Gastroesophageal sphincter (tissue), 4 donors: ENCODE data around the gene CEP170B. TPM values are rescaled to one million over a fixed set of nuclear protein-coding genes. Genes with fewer than 3 reads are reported as not detected.

Source experiments
- ATAC-seq: fragments of 150-250 bp; one replicate; pipeline ENCODE4 v1.9.1; 2016; ENCODE audit warnings: mild to moderate bottlenecking, moderate library complexity
- H3K27ac ChIP-seq, 4 donors: fragments of 200-600 bp; sonication (generic) in 3 of 4; 1 replicate in 3 of 4; 2 replicates in 1 of 4; pipeline ENCODE4 v1.5.1; 2016 to 2019
- H3K27me3 ChIP-seq: fragments of 200-600 bp; sonication (generic); one replicate; pipeline ENCODE4 v1.5.1; 2019
- H3K36me3 ChIP-seq, 2 donors: fragments of 200-600 bp; sonication (generic); one replicate each; pipeline ENCODE4 v1.5.1; 2019; ENCODE audit warnings: control low read depth in 1 of 2
- H3K4me1 ChIP-seq, 3 donors: fragments of 200-600 bp; sonication (generic); 1 replicate in 2 of 3; 2 replicates in 1 of 3; pipeline ENCODE4 v1.5.1; 2016 to 2019; ENCODE audit warnings: control low read depth in 2 of 3
- H3K4me3 ChIP-seq, 2 donors: fragments of 200-600 bp; sonication (generic); one replicate each; pipeline ENCODE4 v1.5.1; 2019; ENCODE audit warnings: mild to moderate bottlenecking in 1 of 2, moderate library complexity in 1 of 2
- H3K9me3 ChIP-seq, 3 donors: fragments of 200-600 bp; sonication (generic); one replicate each; pipeline ENCODE4 v1.5.1; 2017 to 2019; ENCODE audit warnings: control low read depth in 2 of 3
- EP300 ChIP-seq: sonication (generic); formaldehyde crosslinking; IDR thresholded peaks from one replicate; pipeline ENCODE4 v1.6.1; 2017; ENCODE audit warnings: antibody characterized with exemption, mild to moderate bottlenecking
- POLR2A ChIP-seq, 2 donors: fragments of 450-650 bp; IDR thresholded peaks; one replicate each; pipeline ENCODE4 v1.6.1; 2017; ENCODE audit warnings: antibody characterized with exemption in 2 of 2, mild to moderate bottlenecking in 2 of 2, moderate library complexity in 1 of 2
- POLR2AphosphoS5 ChIP-seq: sonication (generic); formaldehyde crosslinking; IDR thresholded peaks from one replicate; pipeline ENCODE4 v1.6.1; 2017; ENCODE audit warnings: antibody characterized with exemption
- WGBS, 2 donors: methylation state at CpG; one replicate each; pipeline ENCODE4 v1.1.5; 2018; ENCODE audit warnings: low coverage in 1 of 2; 5-methylcytosine and 5-hydroxymethylcytosine counted together
- total RNA-seq, 4 donors: library from RNA; depleted of rRNA; stranded (reverse); fragments of >200 nt; gene quantifications; one replicate each; pipeline ENCODE4 v1.1.0, GENCODE V29; 2016
- TF ChIP-seq, protein P1 (sequence below), 4 experiments: fragments of 200-600 bp in 2 of 4; fragments of 450-650 bp in 2 of 4; sonication (generic) in 1 of 4; IDR thresholded peaks; one replicate each; pipeline ENCODE4 v1.5.1; 2017 to 2019; ENCODE audit warnings: antibody characterized with exemption in 4 of 4, mild to moderate bottlenecking in 2 of 4, moderate library complexity in 2 of 4

The CEP170B gene
- total RNA-seq, 4 donors from 2014 or later: 18.7 to 64.7 (median 25.5) TPM

DNA sequence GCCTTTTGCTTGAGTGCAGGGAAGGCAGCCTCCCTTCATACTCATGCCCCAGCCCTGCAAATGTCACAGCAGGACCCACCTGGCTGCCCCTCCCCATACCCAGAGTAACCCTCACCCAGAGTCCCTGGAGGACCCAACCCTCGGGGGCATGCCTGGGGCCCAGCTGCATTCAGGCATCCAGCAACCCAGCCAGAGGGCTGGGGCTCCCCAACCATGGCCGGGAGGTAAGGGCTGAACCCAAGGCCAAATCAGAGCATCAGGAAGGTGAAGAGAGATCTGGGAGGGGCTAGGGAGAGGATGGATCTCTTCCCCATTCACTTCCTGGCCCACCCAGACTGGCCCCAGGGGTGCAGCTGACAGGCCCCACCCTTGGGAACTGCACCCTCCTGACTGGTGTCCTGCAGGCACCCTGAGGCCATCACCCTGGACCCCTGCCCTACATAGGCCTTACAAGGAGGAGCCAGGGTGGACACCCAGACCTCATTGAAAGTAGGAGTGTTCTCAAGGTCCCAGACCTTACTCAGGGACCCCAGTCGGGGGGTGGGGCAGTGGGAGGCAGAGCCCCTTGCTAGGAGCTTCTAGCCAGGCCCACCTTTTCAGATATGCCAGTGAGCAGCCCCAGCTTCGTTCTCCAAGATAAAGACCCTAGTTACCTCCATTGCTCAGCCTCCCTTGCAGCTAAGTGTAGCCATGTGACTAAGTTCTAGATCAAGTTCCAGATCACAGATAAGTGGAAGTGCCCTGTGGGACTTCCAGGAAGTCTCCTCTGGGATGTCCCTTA, 58.8 kb downstream of the CEP170B start:
- no peaks in the 10 kb centered on the region for H3K27me3 ChIP-seq
- H3K36me3 ChIP-seq: no peaks in the 10 kb centered on the region
- 100% methylated on average over 2 of the region's 4 CpGs; no CpG with 5 or more reads in 1 of the 2 donors for WGBS, 2 donors
- no peak overlapping the region for H3K27ac ChIP-seq
- no peaks in the 10 kb centered on the region for H3K4me1 ChIP-seq
- H3K4me3 ChIP-seq: no peak overlapping the region
- TF ChIP-seq POLR2AphosphoS5 (no peak), POLR2A (IDR thresholded peaks at IDR 0.05) (no peak), EP300 (no peak)
- TF ChIP-seq, protein P1, sequence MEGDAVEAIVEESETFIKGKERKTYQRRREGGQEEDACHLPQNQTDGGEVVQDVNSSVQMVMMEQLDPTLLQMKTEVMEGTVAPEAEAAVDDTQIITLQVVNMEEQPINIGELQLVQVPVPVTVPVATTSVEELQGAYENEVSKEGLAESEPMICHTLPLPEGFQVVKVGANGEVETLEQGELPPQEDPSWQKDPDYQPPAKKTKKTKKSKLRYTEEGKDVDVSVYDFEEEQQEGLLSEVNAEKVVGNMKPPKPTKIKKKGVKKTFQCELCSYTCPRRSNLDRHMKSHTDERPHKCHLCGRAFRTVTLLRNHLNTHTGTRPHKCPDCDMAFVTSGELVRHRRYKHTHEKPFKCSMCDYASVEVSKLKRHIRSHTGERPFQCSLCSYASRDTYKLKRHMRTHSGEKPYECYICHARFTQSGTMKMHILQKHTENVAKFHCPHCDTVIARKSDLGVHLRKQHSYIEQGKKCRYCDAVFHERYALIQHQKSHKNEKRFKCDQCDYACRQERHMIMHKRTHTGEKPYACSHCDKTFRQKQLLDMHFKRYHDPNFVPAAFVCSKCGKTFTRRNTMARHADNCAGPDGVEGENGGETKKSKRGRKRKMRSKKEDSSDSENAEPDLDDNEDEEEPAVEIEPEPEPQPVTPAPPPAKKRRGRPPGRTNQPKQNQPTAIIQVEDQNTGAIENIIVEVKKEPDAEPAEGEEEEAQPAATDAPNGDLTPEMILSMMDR (IDR thresholded peaks at IDR 0.05): no peak
- H3K9me3 ChIP-seq: peaks cover 0 to 9% (median 0%) of the 10 kb centered on the region in 3 donors
- ATAC-seq: no peak

DNA sequence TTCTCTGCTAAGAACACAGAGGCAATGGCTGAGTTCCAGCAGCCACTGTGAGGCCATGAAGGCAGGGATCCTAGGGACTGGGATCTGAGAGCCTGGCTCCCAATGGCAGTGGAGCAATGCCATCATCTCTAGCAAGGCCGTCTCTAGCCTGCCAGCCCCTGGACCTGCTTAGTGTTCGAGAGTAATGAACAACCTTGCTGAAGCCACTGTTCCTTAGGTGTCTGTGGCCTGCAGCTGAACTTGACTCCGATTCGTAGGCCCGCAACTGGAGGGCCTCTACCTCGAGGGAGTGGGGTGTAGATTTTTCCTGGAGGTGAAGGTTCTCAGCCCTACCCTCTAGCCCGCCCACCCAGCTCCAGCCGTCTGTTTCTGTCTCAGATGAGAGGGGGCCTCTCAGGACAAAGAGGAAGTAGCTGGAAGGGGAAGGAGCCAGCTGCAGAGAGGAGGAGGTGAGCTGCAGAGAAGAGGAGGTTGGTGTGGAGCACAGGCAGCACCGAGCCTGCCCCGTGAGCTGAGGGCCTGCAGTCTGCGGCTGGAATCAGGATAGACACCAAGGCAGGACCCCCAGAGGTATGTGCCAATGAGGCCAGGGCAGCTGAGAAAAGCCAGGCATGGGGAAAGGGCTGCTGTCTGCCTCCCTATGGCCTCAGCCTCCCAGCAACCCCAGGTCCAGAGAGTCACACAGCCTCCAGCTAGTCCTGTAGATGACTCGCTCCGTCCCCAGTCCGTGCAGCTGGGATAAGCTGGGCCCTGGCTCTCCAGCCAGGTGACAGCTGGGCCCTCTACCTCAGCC, 59.5 kb downstream of the CEP170B start, which contains the start of gene PLD4:
TSS of gene PLD4 (plus strand) at position 459 of the 793 bp plus-strand sequence. CDS start 2,262 bp downstream, outside the sequence.
- WGBS, 2 donors: 100% methylated on average over 2 of the region's 14 CpGs; no CpG with 5 or more reads in 1 of the 2 donors

DNA sequence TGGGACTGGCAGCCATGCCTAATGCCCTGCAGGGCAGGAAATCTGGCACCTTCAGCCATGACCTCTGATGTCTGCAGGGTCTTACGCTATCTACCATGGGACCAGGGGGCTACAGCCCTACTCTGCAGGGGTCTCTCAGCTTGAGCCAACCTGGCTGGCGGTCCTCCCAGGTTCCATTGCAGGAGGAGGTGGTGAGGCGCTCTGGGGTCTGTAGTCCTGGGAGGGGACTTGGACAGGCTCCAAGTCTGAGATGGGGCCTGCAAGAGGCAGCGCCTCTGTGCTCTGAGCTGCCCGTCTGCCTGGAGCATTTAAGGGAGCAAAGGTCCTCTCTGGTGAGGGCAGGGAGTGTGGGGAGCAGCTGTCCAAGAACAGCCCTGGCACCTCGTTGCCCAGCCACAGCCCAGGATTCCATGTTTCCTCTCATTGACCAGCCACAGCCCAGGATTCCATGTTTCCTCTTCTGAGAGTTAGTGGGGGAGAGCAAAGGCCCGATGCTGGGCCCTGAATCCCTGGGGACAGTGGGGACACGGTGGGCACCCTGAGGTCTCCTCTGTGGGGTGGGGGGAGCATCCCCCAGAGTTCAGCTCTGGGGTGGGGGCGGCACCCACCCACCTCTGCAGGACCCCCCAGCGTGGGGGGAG, 60.3 kb downstream of the CEP170B start:
- Histone ChIP-seq H3K4me3 (no peak overlapping the region), H3K9me3 (peaks cover 0 to 9% (median 0%) of the 10 kb centered on the region in 3 donors), H3K27me3 (no peaks in the 10 kb centered on the region), H3K4me1 (no peaks in the 10 kb centered on the region), H3K27ac (no peak overlapping the region), H3K36me3 (no peaks in the 10 kb centered on the region)
- TF ChIP-seq EP300 (no peak), POLR2A (IDR thresholded peaks at IDR 0.05) (no peak), POLR2AphosphoS5 (no peak)
- TF ChIP-seq, protein P1 (IDR thresholded peaks at IDR 0.05): no peak
- ATAC-seq: no peak
- WGBS, 2 donors: 90% methylated on average over 2 of the region's 10 CpGs; no CpG with 5 or more reads in 1 of the 2 donors

More for the DNA sequence above, 59.5 kb downstream of the CEP170B start, which contains the start of gene PLD4:
- Histone ChIP-seq H3K4me3 (no peak within 1 kb of the TSS), H3K27ac (no peak within 1 kb of the TSS), H3K27me3 (no peaks in the 10 kb centered on the region), H3K4me1 (no peaks in the 10 kb centered on the region), H3K36me3 (no peaks in the 10 kb centered on the region), H3K9me3 (peaks cover 0 to 9% (median 0%) of the 10 kb centered on the region in 3 donors)
- ATAC-seq: no peak
- TF ChIP-seq EP300 (no peak), POLR2AphosphoS5 (no peak), POLR2A (IDR thresholded peaks at IDR 0.05) (no peak)
- TF ChIP-seq, protein P1 (IDR thresholded peaks at IDR 0.05): no peak

DNA sequence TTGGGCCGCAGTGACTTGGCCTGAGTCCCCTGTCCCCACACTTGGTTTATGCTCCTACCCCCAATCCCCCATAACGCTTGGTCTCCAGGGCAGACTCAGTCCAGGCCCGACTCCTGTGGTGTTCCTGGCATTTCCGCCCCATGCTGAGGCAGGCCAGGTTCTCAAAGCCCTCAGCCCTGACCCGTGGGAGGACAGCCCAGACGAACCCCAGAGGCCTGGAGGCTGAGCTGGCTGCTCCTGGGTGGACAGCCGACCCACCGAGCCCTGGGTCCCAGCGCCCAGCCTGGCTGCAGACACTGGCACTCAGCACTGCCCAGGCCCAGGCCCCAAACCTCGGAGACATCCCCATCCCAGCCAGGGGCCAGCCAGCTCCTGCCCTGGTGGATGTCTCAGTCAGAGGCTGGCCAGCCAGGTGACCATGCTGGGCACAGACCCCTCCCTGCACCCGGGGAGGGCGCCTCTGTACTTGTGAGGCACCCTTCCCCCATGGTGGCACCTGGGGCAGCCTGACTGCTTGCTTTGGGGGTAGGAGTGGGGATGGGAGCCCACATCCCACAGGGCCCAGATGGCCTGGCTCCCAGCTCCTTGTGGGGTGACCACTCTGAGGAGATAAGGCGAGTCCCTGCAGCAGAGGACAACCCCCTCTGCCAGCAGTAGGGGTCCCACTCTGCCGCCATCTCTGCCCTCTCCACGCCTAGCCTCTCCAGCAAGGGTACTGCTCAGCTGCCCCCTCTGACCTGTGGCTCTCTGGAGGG, 61.0 kb downstream of the CEP170B start:
- Histone ChIP-seq H3K36me3 (no peaks in the 10 kb centered on the region), H3K4me1 (no peaks in the 10 kb centered on the region), H3K9me3 (peaks cover 0 to 9% (median 0%) of the 10 kb centered on the region in 3 donors), H3K27ac (no peak overlapping the region), H3K27me3 (no peaks in the 10 kb centered on the region), H3K4me3 (no peak overlapping the region)
- WGBS, 2 donors: no CpG with 5 or more reads among the region's 15 CpGs
- TF ChIP-seq POLR2AphosphoS5: no peak
- TF ChIP-seq, protein P1 (IDR thresholded peaks at IDR 0.05): no peak
- TF ChIP-seq POLR2A (IDR thresholded peaks at IDR 0.05): no peak
- no peak for TF ChIP-seq EP300
- no peak for ATAC-seq
